HepG2 (cell line): ENCODE results near the gene JAG1. TPM values are rescaled to one million over a fixed set of nuclear protein-coding genes. Genes with fewer than 3 reads are reported as not detected.

ENCODE experiments used
- ATAC-seq: fragments of 200-7000 bp; cut with Tn5 transposase; 3 replicates; pipeline ENCODE4 v1.9.1; 2020; ENCODE audit warnings: mild to moderate bottlenecking, moderate library complexity
- BruUV-seq: library from RNA; stranded (reverse); fragments of 400-500 nt; replicated peaks from 2 replicates; lab custom pipeline; 2021; lab: Mats Ljungman, UMichigan
- CTCF ChIA-PET: fragments of 300-600 bp; formaldehyde crosslinking; extraction: SDS; loops from one replicate; lab custom pipeline; 2021; ENCODE audit warnings: low total read pairs, inconsistent platforms, low intra/inter-chr PET ratio; lab: Yijun Ruan, JAX
- POLR2A ChIA-PET: fragments of 350-600 bp; sonication (Branson Sonifier 250); formaldehyde crosslinking; loops from one replicate; lab custom pipeline; 2020; ENCODE audit warnings: antibody characterized with exemption, inconsistent platforms; lab: Yijun Ruan, JAX
- DNase-seq: peaks from one replicate; pipeline ENCODE4 v3.0.0-alpha.2; 2015; ENCODE audit warnings: low spot score
- FAIRE-seq: peaks from 3 replicates; lab custom pipeline; 2011; peaks lifted over from hg19 to GRCh38; lab: Jason Lieb, UNC
- H2AFZ ChIP-seq: one replicate; pipeline ENCODE4 v1.6.1; 2011; ENCODE audit warnings: low read length, inconsistent platforms
- H3K27ac ChIP-seq: fragments of 300-600 bp; 3 replicates; pipeline ENCODE4 v1.8.0; 2011; ENCODE audit warnings: mixed run types, mild to moderate bottlenecking, mixed read lengths, low read length, inconsistent platforms; ENCODE audit not compliant: insufficient read depth; ENCODE audit errors: extremely low read length
- H3K27me3 ChIP-seq, 2 experiments: fragments of 200-600 bp in 1 of 2; 2 replicates in 1 of 2; 3 replicates in 1 of 2; pipeline versions ENCODE4 v1.6.0 to v1.8.0; 2011; ENCODE audit warnings: low read length in 2 of 2, mild to moderate bottlenecking in 2 of 2, moderate library complexity in 2 of 2, inconsistent platforms in 1 of 2; ENCODE audit not compliant: insufficient read depth in 2 of 2, control insufficient read depth in 1 of 2
- H3K36me3 ChIP-seq, 2 experiments: fragments of 200-600 bp in 1 of 2; replicated peaks in 1 of 2; 2 replicates in 1 of 2; 3 replicates in 1 of 2; pipeline versions ENCODE4 v1.5.1 to v1.8.0; 2011; ENCODE audit warnings: low read length in 2 of 2, inconsistent platforms in 1 of 2; ENCODE audit not compliant: insufficient read depth in 2 of 2, control insufficient read depth in 1 of 2
- H3K4me1 ChIP-seq: 2 replicates; pipeline ENCODE4 v1.5.1; 2012; ENCODE audit warnings: low read length, inconsistent platforms; ENCODE audit not compliant: insufficient read depth
- H3K4me2 ChIP-seq: 2 replicates; pipeline ENCODE4 v1.6.0; 2011; ENCODE audit warnings: low read depth, low read length, inconsistent platforms
- H3K4me3 ChIP-seq, 3 experiments: fragments of 200-600 bp in 1 of 3; sonication (generic), shearing (Covaris generic) in 1 of 3; replicated peaks in 1 of 3; 2 replicates each; pipeline ENCODE4 v1.5.1; 2011 to 2016; ENCODE audit warnings: low read length in 3 of 3, inconsistent platforms in 2 of 3, low read depth in 2 of 3, mild to moderate bottlenecking in 2 of 3, control low read depth in 1 of 3, mixed read lengths in 1 of 3; ENCODE audit not compliant: insufficient read depth in 1 of 3
- H3K79me2 ChIP-seq: one replicate; pipeline ENCODE4 v1.6.1; 2011; ENCODE audit warnings: low read length, inconsistent platforms; ENCODE audit not compliant: insufficient read depth
- H3K9ac ChIP-seq: 2 replicates; pipeline ENCODE4 v1.6.0; 2011; ENCODE audit warnings: mild to moderate bottlenecking, low read depth, low read length, inconsistent platforms; ENCODE audit not compliant: insufficient read depth
- H3K9me3 ChIP-seq: 2 replicates; pipeline ENCODE4 v1.5.1; 2012; ENCODE audit warnings: mild to moderate bottlenecking, low read length
- H4K20me1 ChIP-seq: 2 replicates; pipeline ENCODE4 v1.6.0; 2011; ENCODE audit warnings: inconsistent platforms, mild to moderate bottlenecking, low read length, moderate library complexity; ENCODE audit not compliant: insufficient read depth
- NRL ChIP-seq: sonication (generic); formaldehyde crosslinking; IDR thresholded peaks from 2 replicates; pipeline ENCODE4 v1.5.0; 2020; ENCODE audit warnings: missing genetic modification reagents, mild to moderate bottlenecking, moderate library complexity, borderline replicate concordance
- PBX3 ChIP-seq: sonication (generic); formaldehyde crosslinking; IDR thresholded peaks from 2 replicates; pipeline ENCODE4 v1.8.1; 2023; ENCODE audit warnings: missing genetic modification reagents, inconsistent platforms, borderline replicate concordance
- ZNF598 ChIP-seq: sonication (generic); formaldehyde crosslinking; IDR thresholded peaks from 2 replicates; pipeline ENCODE4 v1.5.1; 2020; ENCODE audit warnings: mild to moderate bottlenecking, missing genetic modification reagents, borderline replicate concordance
- ZNF672 ChIP-seq: sonication (generic); formaldehyde crosslinking; IDR thresholded peaks from 2 replicates; pipeline ENCODE4 v1.8.1; 2022; ENCODE audit warnings: missing genetic modification reagents
- in situ Hi-C: cut with HindIII; loops from 2 replicates; pipeline ENCODE4 v1.10.0; 2017; ENCODE audit warnings: low pct_unique_long_range_greater_than_20kb; ENCODE audit not compliant: extremely low pct_ligation_motif_present
- intact Hi-C: fragments of 100-400 bp; cut with micrococcal nuclease; formaldehyde crosslinking; loops from one replicate; pipeline ENCODE4 v1.10.0; 2022; ENCODE audit not compliant: unreplicated experiment
- polyA plus RNA-seq, 8 experiments: library from polyadenylated mRNA; depleted of rRNA in 3 of 8; stranded (reverse) in 7 of 8; unstranded in 1 of 8; fragments of >200 nt; fragmentation: Illumina TruSeq in 4 of 8; extraction: Trizol in 4 of 8; gene quantifications; 2 replicates each; pipeline versions ENCODE4 v1.2.1 to v1.2.3, GENCODE V29; 2011 to 2016; ENCODE audit warnings: low read depth in 4 of 8, missing spikeins in 1 of 8, mixed read lengths in 1 of 8; ENCODE audit not compliant: insufficient read depth in 1 of 8
- total RNA-seq, 5 experiments: library from RNA; depleted of rRNA; stranded (reverse); fragments of >200 nt; fragmentation: Illumina TruSeq; extraction: Trizol; gene quantifications; 2 replicates each; pipeline ENCODE4 v1.2.3, GENCODE V29; 2016; ENCODE audit warnings: low read depth in 1 of 5
- TF ChIP-seq, protein P1 (sequence below): sonication (generic); formaldehyde crosslinking; IDR thresholded peaks from 2 replicates; pipeline ENCODE4 v1.5.0; 2020; ENCODE audit warnings: missing genetic modification reagents
- TF ChIP-seq, protein P2 (sequence below): sonication (generic); formaldehyde crosslinking; IDR thresholded peaks from 2 replicates; pipeline ENCODE4 v1.5.0; 2020; ENCODE audit warnings: mild to moderate bottlenecking, missing genetic modification reagents, borderline replicate concordance
- TF ChIP-seq, protein P3 (sequence below), 2 experiments: sonication (generic) in 1 of 2; formaldehyde crosslinking in 1 of 2; IDR thresholded peaks; 2 replicates each; pipeline versions ENCODE4 v1.4.0 to v1.6.1; 2018 to 2020; ENCODE audit warnings: missing genetic modification reagents in 2 of 2, borderline replicate concordance in 1 of 2, low read depth in 1 of 2, mild to moderate bottlenecking in 1 of 2, missing biosample characterization in 1 of 2

The JAG1 gene
- total and polyA plus RNA-seq, 2 of the 13 experiments (the other 11 are each of a cell fraction or from before 2014, with no cell fraction given): 47.1 to 56.3 TPM

- TF ChIP-seq, protein P1, sequence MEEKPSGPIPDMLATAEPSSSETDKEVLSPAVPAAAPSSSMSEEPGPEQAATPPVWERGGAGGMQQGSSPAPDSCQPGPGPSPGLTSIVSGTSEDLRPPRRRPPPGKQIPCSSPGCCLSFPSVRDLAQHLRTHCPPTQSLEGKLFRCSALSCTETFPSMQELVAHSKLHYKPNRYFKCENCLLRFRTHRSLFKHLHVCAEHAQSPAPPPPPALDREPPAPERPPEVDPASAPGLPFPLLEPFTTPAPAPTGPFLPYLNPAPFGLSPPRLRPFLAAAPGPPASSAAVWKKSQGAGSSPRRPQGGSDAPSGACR (CRISPR knock-in tag): no peak
Observed at GRCh38 chr20:10715035-10715434, 41.2 kb upstream of the JAG1 start (continued).

DNA sequence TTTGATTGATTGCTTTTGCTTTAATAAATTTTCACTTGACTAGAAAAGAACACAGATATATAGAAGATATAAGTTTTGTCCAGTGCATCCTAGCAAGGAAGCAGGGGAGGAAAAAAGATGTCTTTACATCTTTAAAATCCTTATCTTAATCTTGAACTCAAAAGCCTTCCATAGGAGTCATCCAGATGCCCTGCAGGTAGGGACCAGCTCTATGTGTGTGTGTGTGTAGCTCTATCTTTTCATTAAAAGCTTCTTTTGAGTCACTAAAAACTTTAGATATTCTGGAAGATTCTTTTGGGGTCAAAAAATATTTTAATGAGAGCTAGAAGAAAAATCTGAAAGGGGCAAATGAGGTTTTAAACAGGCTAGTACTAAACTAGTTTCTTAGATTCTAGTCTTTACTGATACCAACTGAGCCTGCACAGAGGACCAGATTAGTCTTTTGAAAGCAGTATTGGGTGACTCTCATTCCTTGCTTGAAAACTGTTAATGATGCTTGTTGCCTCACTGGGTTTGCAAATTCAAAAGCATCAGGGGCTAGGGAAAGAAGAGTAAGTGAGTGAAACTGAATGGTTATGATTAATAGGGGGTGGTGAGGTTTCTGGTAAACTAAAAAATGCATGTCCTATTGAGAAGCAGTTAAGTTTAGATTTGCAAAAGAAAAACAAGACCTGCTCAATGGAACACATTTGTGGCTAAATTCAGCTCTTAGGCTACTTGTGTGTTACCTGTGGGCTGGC lies 40.6 kb upstream of the JAG1 start:
- no peak for ATAC-seq

More for the DNA sequence above, 40.6 kb upstream of the JAG1 start:
- ChIA-PET POLR2A (interaction anchor here (9.1 kb wide), 1 partner anchor 41 kb away, joined by 104 read pairs; the partner anchor contains the start of gene JAG1), CTCF (no interaction called here)
- H2AFZ ChIP-seq: no peak overlapping the region
- no peaks in the 10 kb centered on the region for H3K36me3 ChIP-seq
- intact Hi-C loops: no loop called here
- peak overlapping the region; percentile 1 for H3K27ac ChIP-seq
- no peaks in the 10 kb centered on the region for H3K9me3 ChIP-seq
- no peaks in the 10 kb centered on the region for H3K27me3 ChIP-seq
- peaks cover 86% of the 10 kb centered on the region for H3K4me1 ChIP-seq
- H3K4me3 ChIP-seq: no peak overlapping the region
- H3K4me2 ChIP-seq: no peak overlapping the region
- in situ Hi-C loops: no loop called here
- no peaks in the 10 kb centered on the region for H3K79me2 ChIP-seq
- no TSS peak for BruUV-seq
- FAIRE-seq (no peak), DNase-seq (no peak)
- no peaks in the 10 kb centered on the region for H4K20me1 ChIP-seq
- TF ChIP-seq ZNF598 (no peak), PBX3 (CRISPR knock-in tag) (no peak), ZNF672 (CRISPR knock-in tag) (no peak), NRL (CRISPR knock-in tag) (no peak)
- TF ChIP-seq, protein P2, sequence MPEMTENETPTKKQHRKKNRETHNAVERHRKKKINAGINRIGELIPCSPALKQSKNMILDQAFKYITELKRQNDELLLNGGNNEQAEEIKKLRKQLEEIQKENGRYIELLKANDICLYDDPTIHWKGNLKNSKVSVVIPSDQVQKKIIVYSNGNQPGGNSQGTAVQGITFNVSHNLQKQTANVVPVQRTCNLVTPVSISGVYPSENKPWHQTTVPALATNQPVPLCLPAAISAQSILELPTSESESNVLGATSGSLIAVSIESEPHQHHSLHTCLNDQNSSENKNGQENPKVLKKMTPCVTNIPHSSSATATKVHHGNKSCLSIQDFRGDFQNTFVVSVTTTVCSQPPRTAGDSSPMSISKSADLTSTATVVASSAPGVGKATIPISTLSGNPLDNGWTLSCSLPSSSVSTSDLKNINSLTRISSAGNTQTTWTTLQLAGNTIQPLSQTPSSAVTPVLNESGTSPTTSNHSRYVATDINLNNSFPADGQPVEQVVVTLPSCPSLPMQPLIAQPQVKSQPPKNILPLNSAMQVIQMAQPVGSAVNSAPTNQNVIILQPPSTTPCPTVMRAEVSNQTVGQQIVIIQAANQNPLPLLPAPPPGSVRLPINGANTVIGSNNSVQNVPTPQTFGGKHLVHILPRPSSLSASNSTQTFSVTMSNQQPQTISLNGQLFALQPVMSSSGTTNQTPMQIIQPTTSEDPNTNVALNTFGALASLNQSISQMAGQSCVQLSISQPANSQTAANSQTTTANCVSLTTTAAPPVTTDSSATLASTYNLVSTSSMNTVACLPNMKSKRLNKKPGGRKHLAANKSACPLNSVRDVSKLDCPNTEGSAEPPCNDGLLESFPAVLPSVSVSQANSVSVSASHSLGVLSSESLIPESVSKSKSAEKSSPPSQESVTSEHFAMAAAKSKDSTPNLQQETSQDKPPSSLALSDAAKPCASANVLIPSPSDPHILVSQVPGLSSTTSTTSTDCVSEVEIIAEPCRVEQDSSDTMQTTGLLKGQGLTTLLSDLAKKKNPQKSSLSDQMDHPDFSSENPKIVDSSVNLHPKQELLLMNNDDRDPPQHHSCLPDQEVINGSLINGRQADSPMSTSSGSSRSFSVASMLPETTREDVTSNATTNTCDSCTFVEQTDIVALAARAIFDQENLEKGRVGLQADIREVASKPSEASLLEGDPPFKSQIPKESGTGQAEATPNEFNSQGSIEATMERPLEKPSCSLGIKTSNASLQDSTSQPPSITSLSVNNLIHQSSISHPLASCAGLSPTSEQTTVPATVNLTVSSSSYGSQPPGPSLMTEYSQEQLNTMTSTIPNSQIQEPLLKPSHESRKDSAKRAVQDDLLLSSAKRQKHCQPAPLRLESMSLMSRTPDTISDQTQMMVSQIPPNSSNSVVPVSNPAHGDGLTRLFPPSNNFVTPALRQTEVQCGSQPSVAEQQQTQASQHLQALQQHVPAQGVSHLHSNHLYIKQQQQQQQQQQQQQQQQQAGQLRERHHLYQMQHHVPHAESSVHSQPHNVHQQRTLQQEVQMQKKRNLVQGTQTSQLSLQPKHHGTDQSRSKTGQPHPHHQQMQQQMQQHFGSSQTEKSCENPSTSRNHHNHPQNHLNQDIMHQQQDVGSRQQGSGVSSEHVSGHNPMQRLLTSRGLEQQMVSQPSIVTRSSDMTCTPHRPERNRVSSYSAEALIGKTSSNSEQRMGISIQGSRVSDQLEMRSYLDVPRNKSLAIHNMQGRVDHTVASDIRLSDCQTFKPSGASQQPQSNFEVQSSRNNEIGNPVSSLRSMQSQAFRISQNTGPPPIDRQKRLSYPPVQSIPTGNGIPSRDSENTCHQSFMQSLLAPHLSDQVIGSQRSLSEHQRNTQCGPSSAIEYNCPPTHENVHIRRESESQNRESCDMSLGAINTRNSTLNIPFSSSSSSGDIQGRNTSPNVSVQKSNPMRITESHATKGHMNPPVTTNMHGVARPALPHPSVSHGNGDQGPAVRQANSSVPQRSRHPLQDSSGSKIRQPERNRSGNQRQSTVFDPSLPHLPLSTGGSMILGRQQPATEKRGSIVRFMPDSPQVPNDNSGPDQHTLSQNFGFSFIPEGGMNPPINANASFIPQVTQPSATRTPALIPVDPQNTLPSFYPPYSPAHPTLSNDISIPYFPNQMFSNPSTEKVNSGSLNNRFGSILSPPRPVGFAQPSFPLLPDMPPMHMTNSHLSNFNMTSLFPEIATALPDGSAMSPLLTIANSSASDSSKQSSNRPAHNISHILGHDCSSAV (CRISPR knock-in tag): no peak
- TF ChIP-seq, protein P3, sequence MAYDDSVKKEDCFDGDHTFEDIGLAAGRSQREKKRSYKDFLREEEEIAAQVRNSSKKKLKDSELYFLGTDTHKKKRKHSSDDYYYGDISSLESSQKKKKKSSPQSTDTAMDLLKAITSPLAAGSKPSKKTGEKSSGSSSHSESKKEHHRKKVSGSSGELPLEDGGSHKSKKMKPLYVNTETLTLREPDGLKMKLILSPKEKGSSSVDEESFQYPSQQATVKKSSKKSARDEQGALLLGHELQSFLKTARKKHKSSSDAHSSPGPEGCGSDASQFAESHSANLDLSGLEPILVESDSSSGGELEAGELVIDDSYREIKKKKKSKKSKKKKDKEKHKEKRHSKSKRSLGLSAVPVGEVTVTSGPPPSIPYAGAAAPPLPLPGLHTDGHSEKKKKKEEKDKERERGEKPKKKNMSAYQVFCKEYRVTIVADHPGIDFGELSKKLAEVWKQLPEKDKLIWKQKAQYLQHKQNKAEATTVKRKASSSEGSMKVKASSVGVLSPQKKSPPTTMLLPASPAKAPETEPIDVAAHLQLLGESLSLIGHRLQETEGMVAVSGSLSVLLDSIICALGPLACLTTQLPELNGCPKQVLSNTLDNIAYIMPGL (CRISPR knock-in tag; IDR thresholded peaks at IDR 0.05; ENCODE audit: borderline replicate concordance in 1 of 2, low read depth in 1 of 2): 0 out of 4 replicates have a peak, but pooled peaks of 1 of the 2 experiments have one; percentile 16
- TF ChIP-seq, all 625 proteins: peak for 1
- no peak overlapping the region for H3K9ac ChIP-seq
